Prostate gland (tissue), 2 donors: ENCODE measurements around the gene LRRC1.

Source experiments
- CTCF ChIP-seq, 4 experiments: fragments of 200-600 bp in 2 of 4; fragments of 450-650 bp in 2 of 4; sonication (generic) in 2 of 4; IDR thresholded peaks; 1 replicate in 3 of 4; 2 replicates in 1 of 4; pipeline ENCODE4 v1.5.1; 2016 to 2019; ENCODE audit warnings: antibody characterized with exemption in 4 of 4, mild to moderate bottlenecking in 2 of 4, moderate library complexity in 2 of 4
- POLR2A ChIP-seq: fragments of 450-650 bp; IDR thresholded peaks from one replicate; pipeline ENCODE4 v1.6.1; 2016; ENCODE audit warnings: antibody characterized with exemption, mild to moderate bottlenecking
- POLR2AphosphoS5 ChIP-seq: sonication (generic); formaldehyde crosslinking; IDR thresholded peaks from one replicate; pipeline ENCODE4 v1.6.1; 2017; ENCODE audit warnings: antibody characterized with exemption

GRCh38 chr6:53913286-53913685 is 118.5 kb downstream of the LRRC1 start:
- no peak for TF ChIP-seq POLR2A
- no peak for TF ChIP-seq POLR2AphosphoS5
- no peak for TF ChIP-seq CTCF (IDR thresholded peaks at IDR 0.05)
